Measurements from ENCODE around the gene TRPM1. TPM values are rescaled to one million over a fixed set of nuclear protein-coding genes. Genes with fewer than 3 reads are reported as not detected.
A peak's percentile ranks its signal among the peaks of the same experiment; 100 is the strongest.

TRPM1 gene
- total and polyA plus RNA-seq, 9 of the 15 experiments (the other 6 are each of a cell fraction or from before 2014, with no cell fraction given) = 0.01 to 0.06 (median 0.03) TPM; not detected in 5

GRCh38 chr15:30991255-30992235, 110.0 kb downstream of the TRPM1 start, which contains the start of gene MTMR10 (continued):
- TF ChIP-seq ZNF512 (tag; IDR thresholded peaks at IDR 0.05) (no peak), ZNF717 (CRISPR knock-in tag; IDR thresholded peaks at IDR 0.05) (no peak), ARID3B (CRISPR knock-in tag; IDR thresholded peaks at IDR 0.05; ENCODE audit: borderline replicate concordance) (no peak), ZNF212 (CRISPR knock-in tag; IDR thresholded peaks at IDR 0.05) (no peak), NCOA4 (IDR thresholded peaks at IDR 0.05; ENCODE audit: partially characterized antibody) (no peak), POLR2AphosphoS5 (IDR thresholded peaks at IDR 0.05; ENCODE audit: control insufficient read depth, insufficient read depth, low read depth, low read length) (peak; percentile 71; the same call in 1 of the 2 replicates), ZNF316 (IDR thresholded peaks at IDR 0.05) (no peak), CSDE1 (IDR thresholded peaks at IDR 0.05) (no peak), BRF1 (IDR thresholded peaks at IDR 0.05; ENCODE audit: borderline replicate concordance, extremely low read depth, insufficient read length) (no peak), ZFP91 (CRISPR knock-in tag; IDR thresholded peaks at IDR 0.05) (no peak), RBM17 (IDR thresholded peaks at IDR 0.05; ENCODE audit: borderline replicate concordance, low read depth, low read length) (no peak), ARID2 (IDR thresholded peaks at IDR 0.05) (no peak), ZNF24 (IDR thresholded peaks at IDR 0.05) (0 out of 2 replicates have a peak, but pooled peaks have one; percentile 17), PCBP1 (IDR thresholded peaks at IDR 0.05; ENCODE audit: low read depth, low read length, poor library complexity, severe bottlenecking) (no peak), GABPB1 (CRISPR knock-in tag; IDR thresholded peaks at IDR 0.05) (no peak), MLX (CRISPR knock-in tag; conservative IDR thresholded peaks at IDR 0.05) (no peak), FOXA3 (CRISPR knock-in tag; conservative IDR thresholded peaks at IDR 0.05 in 1 of 2, IDR thresholded peaks at IDR 0.05 in 1 of 2) (0 out of 4 replicates have a peak, but pooled peaks of 1 of the 2 experiments have one; percentile 21), CTCFL (IDR thresholded peaks at IDR 0.05; ENCODE audit: borderline replicate concordance, insufficient read depth, low read depth, low read length, poor library complexity, severe bottlenecking) (no peak), PML (IDR thresholded peaks at IDR 0.05; ENCODE audit: low read length) (no peak)
